Mucosa of rectum (tissue), 2 donors: ENCODE data around the gene MAP2K5.
A peak's percentile ranks its signal among the peaks of the same experiment; 100 is the strongest.

ENCODE experiments used
- H3K27ac ChIP-seq, 2 donors: one replicate each; pipeline ENCODE4 v1.7.0; 2013; ENCODE audit warnings: inconsistent platforms in 2 of 2, low read depth in 2 of 2, low read length in 2 of 2
- H3K27me3 ChIP-seq, 2 donors: one replicate each; pipeline ENCODE4 v1.7.0; 2013; ENCODE audit warnings: low read length in 2 of 2; ENCODE audit not compliant: control insufficient read depth in 2 of 2, insufficient read depth in 2 of 2
- H3K36me3 ChIP-seq, 2 donors: one replicate each; pipeline ENCODE4 v1.7.0; 2013; ENCODE audit warnings: low read length in 2 of 2; ENCODE audit not compliant: control insufficient read depth in 2 of 2, insufficient read depth in 2 of 2
- H3K4me1 ChIP-seq, 2 donors: one replicate each; pipeline ENCODE4 v1.7.0; 2013; ENCODE audit warnings: low read length in 2 of 2, mild to moderate bottlenecking in 1 of 2; ENCODE audit not compliant: control insufficient read depth in 2 of 2, insufficient read depth in 2 of 2
- H3K4me3 ChIP-seq, 2 donors: one replicate each; pipeline ENCODE4 v1.7.0; 2013; ENCODE audit warnings: low read length in 2 of 2
- H3K9ac ChIP-seq, 2 donors: one replicate each; pipeline ENCODE4 v1.7.0; 2013; ENCODE audit warnings: low read length in 2 of 2, low read depth in 1 of 2, mild to moderate bottlenecking in 1 of 2
- H3K9me3 ChIP-seq, 2 donors: one replicate each; pipeline ENCODE4 v1.7.0; 2013; ENCODE audit warnings: low read length in 2 of 2; ENCODE audit not compliant: control insufficient read depth in 2 of 2
- donor health status: healthy.
- donor health status: Normal muscosa, but diverticular disease.

Gene MAP2K5

DNA sequence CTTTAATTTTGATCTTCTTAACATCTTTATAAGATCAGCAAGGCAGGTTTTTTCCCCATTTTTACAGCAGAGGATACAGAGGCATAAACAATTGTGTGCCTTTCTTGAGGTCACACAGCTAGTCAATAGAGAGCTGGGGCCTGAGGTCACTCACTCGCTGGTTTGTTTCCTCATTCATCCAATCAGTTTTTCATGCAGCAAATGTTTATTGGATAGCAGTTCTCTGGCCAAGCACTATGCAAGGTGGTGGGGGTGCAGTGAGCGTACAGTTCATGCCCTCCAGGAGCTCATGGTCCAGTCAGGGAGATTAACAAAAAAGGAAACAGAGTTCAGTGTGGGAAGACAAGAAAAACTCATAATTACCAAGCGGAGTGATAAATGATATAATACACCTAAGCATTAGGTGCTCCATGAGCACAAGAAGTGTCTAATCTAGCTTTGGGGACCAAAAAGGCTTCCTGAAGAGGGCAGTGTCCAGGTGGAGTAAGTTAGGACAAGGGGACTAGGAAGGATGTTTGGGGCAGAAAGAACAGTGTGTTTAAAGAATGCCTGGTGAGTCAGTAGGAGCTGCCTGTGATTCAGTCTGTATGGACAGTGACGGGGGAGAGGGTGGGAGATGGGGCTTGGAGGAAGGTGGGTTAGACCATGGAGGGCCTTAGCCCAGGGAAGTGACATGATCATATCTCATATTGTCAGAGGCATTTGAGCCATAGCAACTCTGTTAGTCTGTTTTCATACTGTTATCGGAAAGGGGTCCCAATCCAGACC lies 29.3 kb downstream of the MAP2K5 start:
- Histone ChIP-seq H3K4me3 (peak overlapping the region; percentile 19 to 53), H3K36me3 (no peaks in the 10 kb centered on the region), H3K4me1 (peaks cover 11 to 28% of the 10 kb centered on the region in 2 donors), H3K27me3 (no peaks in the 10 kb centered on the region), H3K9me3 (no peaks in the 10 kb centered on the region), H3K9ac (peak overlapping the region in 1 of 2 donors; percentile 34), H3K27ac (peak overlapping the region; percentile 84 to 85)

DNA sequence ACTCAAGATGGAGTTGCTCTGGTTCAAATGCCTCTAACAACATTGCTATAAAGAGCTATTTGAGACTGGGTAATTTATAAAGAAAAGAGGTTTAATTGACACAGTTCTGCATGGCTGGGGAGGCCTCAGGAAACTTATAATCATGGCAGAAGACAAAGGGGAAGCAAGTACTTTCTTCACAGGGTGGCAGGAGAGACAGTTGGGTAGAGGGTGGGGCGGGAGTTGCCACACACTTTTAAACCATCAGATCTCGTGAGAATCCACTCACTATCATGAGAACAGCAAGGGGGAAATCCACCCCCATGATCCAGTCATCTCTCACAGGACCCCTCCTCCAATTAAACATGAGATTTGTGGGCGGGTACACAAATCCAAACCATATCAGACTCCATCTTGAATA lies 30.7 kb downstream of the MAP2K5 start:
- Histone ChIP-seq H3K4me1 (peaks cover 11 to 28% of the 10 kb centered on the region in 2 donors), H3K9me3 (no peaks in the 10 kb centered on the region), H3K27ac (no peak overlapping the region), H3K4me3 (no peak overlapping the region), H3K36me3 (no peaks in the 10 kb centered on the region), H3K9ac (no peak overlapping the region), H3K27me3 (no peaks in the 10 kb centered on the region)

DNA sequence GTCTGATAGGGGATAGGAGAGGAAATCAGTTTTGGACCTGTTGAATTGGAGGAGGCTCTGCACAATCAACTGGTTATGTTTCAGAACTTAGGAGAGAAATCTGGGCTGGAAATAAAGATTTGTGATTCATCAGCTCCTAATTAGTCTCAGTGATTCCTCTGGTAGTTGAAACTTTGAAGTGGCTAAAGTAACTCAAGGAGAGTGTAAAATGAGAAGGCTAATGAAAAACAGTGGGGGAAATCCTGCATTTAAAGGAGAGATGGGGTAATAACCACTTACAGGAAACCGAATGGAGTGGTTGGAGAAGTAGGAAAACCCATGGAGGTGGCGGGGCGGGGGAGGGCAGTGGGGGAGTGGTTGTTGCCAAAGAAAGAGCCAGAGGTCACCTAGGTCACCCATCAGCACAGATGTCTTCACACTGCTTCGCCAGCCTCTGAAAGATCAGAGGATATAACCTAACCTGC lies 32.6 kb downstream of the MAP2K5 start:
- peaks cover 6 to 18% of the 10 kb centered on the region in 2 donors for H3K4me1 ChIP-seq
- H3K36me3 ChIP-seq = no peaks in the 10 kb centered on the region
- no peak overlapping the region for H3K9ac ChIP-seq
- H3K9me3 ChIP-seq = no peaks in the 10 kb centered on the region
- H3K27ac ChIP-seq = no peak overlapping the region
- no peak overlapping the region for H3K4me3 ChIP-seq
- H3K27me3 ChIP-seq = no peaks in the 10 kb centered on the region

DNA sequence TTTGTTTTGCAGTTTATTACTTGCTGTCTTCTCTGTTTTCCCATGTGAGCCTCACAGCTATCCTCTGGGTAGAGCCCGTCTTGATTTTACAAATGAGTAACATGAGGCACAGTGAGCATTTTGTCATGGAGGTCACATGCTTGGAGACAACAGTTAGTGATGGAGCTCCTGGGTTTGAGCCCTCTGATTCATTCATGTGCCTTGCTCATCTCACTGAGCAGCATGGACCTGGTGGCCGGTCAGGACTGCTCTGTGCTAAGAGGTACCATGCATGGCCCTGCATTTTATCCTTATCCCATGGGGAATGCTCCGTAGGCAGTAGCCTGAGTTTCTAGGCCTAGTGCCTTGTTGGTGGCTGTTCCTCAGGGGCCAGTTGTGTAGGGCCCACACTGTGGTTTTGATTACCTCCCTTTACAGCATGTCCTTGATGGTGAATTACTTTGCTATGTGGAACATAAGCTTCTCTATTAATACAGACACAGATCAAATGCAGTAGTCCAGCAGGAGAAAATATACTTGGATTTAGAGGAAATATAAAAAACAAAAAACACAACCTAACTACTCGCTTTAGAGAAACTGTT lies 35.6 kb downstream of the MAP2K5 start:
- Histone ChIP-seq H3K9ac (no peak overlapping the region), H3K27ac (no peak overlapping the region), H3K9me3 (no peaks in the 10 kb centered on the region), H3K36me3 (no peaks in the 10 kb centered on the region), H3K27me3 (no peaks in the 10 kb centered on the region), H3K4me3 (no peak overlapping the region), H3K4me1 (no peaks in the 10 kb centered on the region)

DNA sequence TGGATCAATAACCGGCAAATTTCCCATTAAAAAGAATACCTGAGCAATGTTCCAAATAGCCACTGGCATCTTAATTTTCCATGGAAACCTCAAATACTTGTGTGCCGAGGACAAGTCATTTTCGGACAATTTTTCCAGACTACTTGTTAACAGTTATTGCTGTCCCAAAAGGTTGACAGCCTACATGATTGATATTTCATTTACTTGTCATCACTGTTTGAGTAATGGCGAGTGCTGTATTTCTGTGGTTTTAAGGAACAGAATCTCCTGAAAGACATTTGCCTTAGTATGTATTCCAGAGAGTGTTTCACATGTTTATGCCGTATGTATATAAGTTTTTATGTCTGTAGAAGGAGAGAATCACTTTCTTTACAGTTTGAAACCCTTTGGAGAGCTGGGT lies 36.7 kb downstream of the MAP2K5 start:
- no peaks in the 10 kb centered on the region for H3K9me3 ChIP-seq
- H3K4me1 ChIP-seq = no peaks in the 10 kb centered on the region
- H3K27me3 ChIP-seq = no peaks in the 10 kb centered on the region
- no peak overlapping the region for H3K27ac ChIP-seq
- no peak overlapping the region for H3K9ac ChIP-seq
- no peak overlapping the region for H3K4me3 ChIP-seq
- no peaks in the 10 kb centered on the region for H3K36me3 ChIP-seq

DNA sequence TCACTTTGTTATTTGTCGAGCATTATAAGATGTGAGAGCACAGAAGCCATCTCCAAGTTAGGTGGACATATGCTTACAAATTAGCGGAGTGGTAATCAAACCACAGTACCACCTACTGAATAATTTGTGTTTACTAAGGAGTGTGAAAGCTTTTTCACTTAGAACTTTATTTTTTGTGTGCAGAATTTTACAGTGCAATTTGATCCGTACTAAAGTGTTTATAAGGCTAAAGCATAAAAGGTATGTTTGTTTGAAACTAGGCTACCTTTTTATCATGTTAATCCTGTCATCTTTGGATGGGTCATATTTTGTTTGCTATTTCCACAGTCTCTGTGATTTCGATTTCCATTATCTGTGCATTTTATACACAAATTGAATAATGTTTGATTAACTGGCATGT lies 37.5 kb downstream of the MAP2K5 start:
- Histone ChIP-seq H3K27ac (no peak overlapping the region), H3K36me3 (no peaks in the 10 kb centered on the region), H3K4me3 (no peak overlapping the region), H3K4me1 (no peaks in the 10 kb centered on the region), H3K27me3 (no peaks in the 10 kb centered on the region), H3K9me3 (no peaks in the 10 kb centered on the region), H3K9ac (no peak overlapping the region)

DNA sequence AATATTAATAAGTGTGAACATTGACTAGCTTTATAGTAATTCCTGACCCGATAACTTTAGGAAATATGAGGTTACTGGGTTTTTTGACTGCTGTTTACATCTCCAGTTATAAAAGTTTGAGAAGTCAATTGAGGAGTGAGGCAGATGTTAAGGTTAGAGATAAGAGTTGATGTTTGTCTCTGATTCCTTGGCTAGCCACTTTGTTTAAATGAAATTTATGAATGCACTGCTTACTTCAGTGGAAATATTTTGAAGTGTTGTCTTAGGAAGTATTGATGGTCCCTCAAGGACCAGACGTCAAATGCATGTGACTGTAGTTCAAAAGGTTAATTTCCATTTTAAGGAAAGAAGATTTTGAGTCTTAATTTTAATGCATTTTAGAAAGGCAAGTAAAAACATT lies 41.7 kb downstream of the MAP2K5 start:
- Histone ChIP-seq H3K27me3 (no peaks in the 10 kb centered on the region), H3K4me3 (no peak overlapping the region), H3K27ac (no peak overlapping the region), H3K36me3 (peaks cover under 1 to 20% of the 10 kb centered on the region in 2 donors), H3K9ac (no peak overlapping the region), H3K4me1 (no peaks in the 10 kb centered on the region), H3K9me3 (no peaks in the 10 kb centered on the region)

DNA sequence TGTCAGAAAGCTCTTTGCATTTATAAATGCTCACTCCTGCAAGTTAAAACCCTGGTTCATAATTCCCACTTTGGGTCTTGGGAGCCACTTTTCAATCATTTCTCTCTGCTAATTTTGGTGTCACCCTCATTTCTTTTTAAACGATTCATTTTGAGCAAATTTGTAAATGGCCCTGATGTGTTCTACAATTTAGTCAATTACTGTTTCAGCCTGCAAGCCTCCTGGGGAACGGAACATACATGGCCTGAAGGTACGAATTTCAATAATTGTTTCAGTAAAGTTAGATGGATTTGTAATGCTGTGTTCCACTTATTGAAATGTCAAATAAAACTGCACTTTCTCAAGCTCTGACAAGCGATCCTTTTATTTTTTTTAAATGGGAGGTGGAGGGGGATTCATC lies 43.2 kb downstream of the MAP2K5 start:
- H3K9ac ChIP-seq = no peak overlapping the region
- no peak overlapping the region for H3K27ac ChIP-seq
- no peaks in the 10 kb centered on the region for H3K4me1 ChIP-seq
- H3K9me3 ChIP-seq = no peaks in the 10 kb centered on the region
- H3K27me3 ChIP-seq = no peaks in the 10 kb centered on the region
- peaks cover 3 to 24% of the 10 kb centered on the region in 2 donors for H3K36me3 ChIP-seq
- H3K4me3 ChIP-seq = no peak overlapping the region

DNA sequence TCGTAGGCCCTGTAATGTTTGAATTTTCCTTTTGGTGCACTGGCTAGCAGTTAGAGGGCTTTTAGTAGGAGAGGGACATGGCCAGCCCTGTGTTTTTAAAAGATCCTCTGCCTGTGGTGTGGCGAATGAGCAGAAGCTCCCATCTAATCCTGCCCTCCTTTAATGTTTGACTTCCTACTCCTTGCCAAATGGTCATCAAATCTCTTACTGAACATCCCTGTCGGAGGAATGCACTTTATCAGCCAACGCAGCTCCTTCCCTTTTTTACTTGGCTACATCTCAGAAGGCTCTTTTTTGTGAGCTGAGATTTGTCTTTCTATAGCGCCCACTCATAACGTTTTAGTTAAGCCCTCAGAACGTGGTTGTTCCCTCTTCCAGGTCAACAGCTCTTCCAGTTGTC lies 44.8 kb downstream of the MAP2K5 start:
- H3K4me3 ChIP-seq = no peak overlapping the region
- H3K9me3 ChIP-seq = no peaks in the 10 kb centered on the region
- no peak overlapping the region for H3K27ac ChIP-seq
- H3K9ac ChIP-seq = no peak overlapping the region
- H3K36me3 ChIP-seq = peaks cover 3 to 25% of the 10 kb centered on the region in 2 donors
- no peaks in the 10 kb centered on the region for H3K27me3 ChIP-seq
- H3K4me1 ChIP-seq = no peaks in the 10 kb centered on the region

DNA sequence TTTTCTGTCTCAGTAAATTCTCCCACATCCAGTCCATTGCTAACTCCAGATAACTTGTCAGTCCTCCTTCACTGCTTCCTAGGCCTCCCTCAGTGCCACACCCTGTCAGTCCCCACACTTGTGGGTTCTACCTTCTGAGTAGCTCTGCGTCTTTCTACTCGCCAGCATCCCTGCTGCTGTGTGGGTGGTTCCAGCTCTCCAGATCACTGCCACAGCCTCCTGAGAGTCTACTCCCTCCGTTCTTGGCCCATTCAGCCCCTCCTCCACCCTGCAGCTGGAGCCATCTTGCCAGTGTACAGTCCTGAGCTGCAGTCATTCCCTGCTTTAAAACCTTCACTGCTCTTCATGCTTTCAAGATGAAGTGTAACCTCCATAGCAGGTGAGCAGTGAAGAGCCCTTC lies 45.3 kb downstream of the MAP2K5 start:
- H3K36me3 ChIP-seq = peaks cover 3 to 25% of the 10 kb centered on the region in 2 donors
- H3K9ac ChIP-seq = no peak overlapping the region
- no peak overlapping the region for H3K4me3 ChIP-seq
- H3K27me3 ChIP-seq = no peaks in the 10 kb centered on the region
- H3K9me3 ChIP-seq = no peaks in the 10 kb centered on the region
- no peak overlapping the region for H3K27ac ChIP-seq
- H3K4me1 ChIP-seq = no peaks in the 10 kb centered on the region
